Fibroblast of lung (primary cell): Measurements from ENCODE around the gene ZNF526.

Experiments used
- EZH2 ChIP-seq: IDR thresholded peaks from 2 replicates; pipeline ENCODE4 v1.5.1; 2012; ENCODE audit warnings: low read length, control low read depth, mild to moderate bottlenecking; ENCODE audit errors: missing control alignments
- TF ChIP-seq, protein P1 (sequence below), 2 donors: IDR thresholded peaks in 1 of 2; conservative IDR thresholded peaks in 1 of 2; 1 replicate in 1 of 2; 2 replicates in 1 of 2; pipeline ENCODE4 v1.5.1; 2011 to 2012; ENCODE audit warnings: low read length in 2 of 2, control low read depth in 1 of 2, inconsistent platforms in 1 of 2, low read depth in 1 of 2, mild to moderate bottlenecking in 1 of 2

DNA sequence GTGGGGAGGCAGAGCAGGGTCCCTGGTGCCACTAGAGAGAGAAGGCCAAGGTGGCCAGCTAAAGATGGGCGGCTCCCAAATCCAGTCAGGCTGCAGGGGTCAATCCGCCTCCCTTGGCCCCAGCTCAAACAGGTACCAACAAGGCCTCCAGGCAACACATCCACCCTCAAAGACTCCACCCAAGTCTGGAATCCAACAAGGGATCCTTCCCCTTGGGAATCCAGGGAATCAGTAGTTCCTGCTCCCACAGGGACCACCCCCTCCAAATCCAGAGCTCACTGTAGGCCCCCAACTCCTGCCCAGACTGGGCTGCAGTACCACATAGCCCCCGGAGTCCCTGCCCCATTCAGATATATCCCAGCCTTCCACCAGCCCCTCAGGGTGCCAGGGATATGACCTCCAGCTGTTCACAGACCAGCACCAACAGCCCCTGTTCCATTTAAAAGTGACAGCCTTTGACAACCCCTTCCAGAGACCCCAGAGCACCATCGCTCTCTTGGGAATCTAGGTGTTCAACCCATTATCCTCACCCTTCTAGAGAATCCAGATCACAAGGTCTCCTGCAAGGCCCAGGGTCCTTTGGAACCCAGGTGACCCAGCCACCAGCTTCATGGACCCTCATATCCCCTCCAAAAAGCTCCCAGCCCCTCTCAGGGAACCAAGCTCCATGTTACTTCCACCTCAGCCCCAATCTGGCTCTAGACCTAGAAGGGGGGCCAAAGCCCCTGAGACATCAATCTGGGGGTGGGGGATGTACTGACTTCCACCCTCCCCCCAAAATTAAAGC, 31.7 kb downstream of the ZNF526 start:
- no peak for TF ChIP-seq EZH2
- TF ChIP-seq, protein P1, sequence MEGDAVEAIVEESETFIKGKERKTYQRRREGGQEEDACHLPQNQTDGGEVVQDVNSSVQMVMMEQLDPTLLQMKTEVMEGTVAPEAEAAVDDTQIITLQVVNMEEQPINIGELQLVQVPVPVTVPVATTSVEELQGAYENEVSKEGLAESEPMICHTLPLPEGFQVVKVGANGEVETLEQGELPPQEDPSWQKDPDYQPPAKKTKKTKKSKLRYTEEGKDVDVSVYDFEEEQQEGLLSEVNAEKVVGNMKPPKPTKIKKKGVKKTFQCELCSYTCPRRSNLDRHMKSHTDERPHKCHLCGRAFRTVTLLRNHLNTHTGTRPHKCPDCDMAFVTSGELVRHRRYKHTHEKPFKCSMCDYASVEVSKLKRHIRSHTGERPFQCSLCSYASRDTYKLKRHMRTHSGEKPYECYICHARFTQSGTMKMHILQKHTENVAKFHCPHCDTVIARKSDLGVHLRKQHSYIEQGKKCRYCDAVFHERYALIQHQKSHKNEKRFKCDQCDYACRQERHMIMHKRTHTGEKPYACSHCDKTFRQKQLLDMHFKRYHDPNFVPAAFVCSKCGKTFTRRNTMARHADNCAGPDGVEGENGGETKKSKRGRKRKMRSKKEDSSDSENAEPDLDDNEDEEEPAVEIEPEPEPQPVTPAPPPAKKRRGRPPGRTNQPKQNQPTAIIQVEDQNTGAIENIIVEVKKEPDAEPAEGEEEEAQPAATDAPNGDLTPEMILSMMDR (conservative IDR thresholded peaks at IDR 0.05 in 1 of 2, IDR thresholded peaks at IDR 0.05 in 1 of 2; ENCODE audit: low read depth in 1 of 2, low read length in 2 of 2), result no peak
